Lower lobe of right lung (tissue), 2 donors: ENCODE measurements around the gene CYP4F3. TPM values are rescaled to one million over a fixed set of nuclear protein-coding genes. Genes with fewer than 3 reads are reported as not detected.
A peak's percentile ranks its signal among the peaks of the same experiment; 100 is the strongest.

Experiments used
- ATAC-seq, 2 donors: fragments of 200-7000 bp; cut with Tn5 transposase; one replicate each; pipeline ENCODE4 v1.9.1; 2020 to 2022; ENCODE audit warnings: mild to moderate bottlenecking in 2 of 2, moderate library complexity in 2 of 2
- DNase-seq: peaks from one replicate; pipeline ENCODE4 v3.0.0-alpha.2; 2020
- H3K27ac ChIP-seq: fragments of 200-600 bp; one replicate; pipeline ENCODE4 v1.8.0; 2022
- H3K27me3 ChIP-seq: fragments of 200-600 bp; one replicate; pipeline ENCODE4 v1.8.0; 2022; ENCODE audit warnings: low read depth
- H3K36me3 ChIP-seq: fragments of 200-600 bp; one replicate; pipeline ENCODE4 v1.8.0; 2022; ENCODE audit warnings: mild to moderate bottlenecking
- H3K4me1 ChIP-seq: fragments of 200-600 bp; one replicate; pipeline ENCODE4 v1.8.0; 2022
- H3K4me3 ChIP-seq: fragments of 200-600 bp; one replicate; pipeline ENCODE4 v1.8.0; 2022; ENCODE audit warnings: mild to moderate bottlenecking
- H3K9me3 ChIP-seq: fragments of 200-600 bp; one replicate; pipeline ENCODE4 v1.8.0; 2022
- CTCF ChIP-seq: fragments of 200-600 bp; IDR thresholded peaks from one replicate; pipeline ENCODE4 v1.8.0; 2022; ENCODE audit warnings: antibody characterized with exemption, mild to moderate bottlenecking
- intact Hi-C: fragments of 100-400 bp; cut with DNase I; formaldehyde crosslinking; loops from one replicate; pipeline ENCODE4 v1.11.0; 2022
- total RNA-seq: library from RNA; stranded (reverse); fragmentation: NEBNext Ultra II Directional; extraction: Animal tissue kit (Norgen Biotek cat#: 25700); gene quantifications from one replicate; pipeline ENCODE4 v1.2.1, GENCODE V29; 2021
- donor health status: DM: no; HTN: yes; CAD: no; lungs with severe emphysema.

Gene CYP4F3
- total RNA-seq, 1 donor from 2014 or later, result 2.8 TPM

GRCh38 chr19:15666883-15667282, 26.2 kb downstream of the CYP4F3 start:
- ATAC-seq (peak in 1 of 2 donors; percentile 44), DNase-seq (no peak)
- Histone ChIP-seq H3K36me3 (no peaks in the 10 kb centered on the region), H3K27ac (no peak overlapping the region), H3K27me3 (peaks cover 4% of the 10 kb centered on the region), H3K4me1 (no peaks in the 10 kb centered on the region), H3K4me3 (no peak overlapping the region), H3K9me3 (no peaks in the 10 kb centered on the region)
- intact Hi-C loops, result no loop called here
- TF ChIP-seq CTCF, result no peak

GRCh38 chr19:15669440-15669839, 28.7 kb downstream of the CYP4F3 start:
- Histone ChIP-seq H3K36me3 (no peaks in the 10 kb centered on the region), H3K27ac (no peak overlapping the region), H3K4me1 (peaks cover 10% of the 10 kb centered on the region), H3K4me3 (no peak overlapping the region), H3K9me3 (no peaks in the 10 kb centered on the region), H3K27me3 (peaks cover 4% of the 10 kb centered on the region)
- DNase-seq (no peak), ATAC-seq (no peak)
- TF ChIP-seq CTCF, result no peak
- intact Hi-C loops, result no loop called here

GRCh38 chr19:15669891-15670290, 29.2 kb downstream of the CYP4F3 start:
- Histone ChIP-seq H3K27ac (no peak overlapping the region), H3K9me3 (no peaks in the 10 kb centered on the region), H3K4me3 (no peak overlapping the region), H3K36me3 (no peaks in the 10 kb centered on the region), H3K4me1 (peaks cover 10% of the 10 kb centered on the region), H3K27me3 (peaks cover 4% of the 10 kb centered on the region)
- TF ChIP-seq CTCF, result no peak
- DNase-seq (no peak), ATAC-seq (no peak)
- intact Hi-C loops, result no loop called here

- no peaks in the 10 kb centered on the region for H3K36me3 ChIP-seq
- TF ChIP-seq CTCF, result no peak
- intact Hi-C loops, result no loop called here
- H3K9me3 ChIP-seq, result no peaks in the 10 kb centered on the region
- DNase-seq, result no peak
- no peak overlapping the region for H3K4me3 ChIP-seq
- H3K27me3 ChIP-seq, result peaks cover 4% of the 10 kb centered on the region
- H3K27ac ChIP-seq, result no peak overlapping the region
- no peak for ATAC-seq
- peaks cover 10% of the 10 kb centered on the region for H3K4me1 ChIP-seq
These were observed 30.6 kb downstream of the CYP4F3 start for GRCh38 chr19:15671237-15671821.

GRCh38 chr19:15671891-15672579, 31.3 kb downstream of the CYP4F3 start:
- TF ChIP-seq CTCF, result no peak
- DNase-seq (no peak), ATAC-seq (peak in 1 of 2 donors; percentile 22)
- intact Hi-C loops, result no loop called here
- H3K4me1 ChIP-seq, result peaks cover 10% of the 10 kb centered on the region
- H3K9me3 ChIP-seq, result no peaks in the 10 kb centered on the region
- H3K27ac ChIP-seq, result peak overlapping the region; percentile 62
- no peak overlapping the region for H3K4me3 ChIP-seq
- H3K36me3 ChIP-seq, result no peaks in the 10 kb centered on the region
- peaks cover 4% of the 10 kb centered on the region for H3K27me3 ChIP-seq
